SH-SY5Y (cell line): Measurements from ENCODE around the gene RASGRF2.

Experiments used
- GATA2 ChIP-seq: IDR thresholded peaks from 2 replicates; pipeline ENCODE4 v1.6.1; 2011; ENCODE audit warnings: mild to moderate bottlenecking, low read depth, low read length
- GATA3 ChIP-seq: IDR thresholded peaks from 2 replicates; pipeline ENCODE4 v1.6.1; 2011; ENCODE audit warnings: low read depth, mild to moderate bottlenecking, low read length, moderate library complexity

DNA sequence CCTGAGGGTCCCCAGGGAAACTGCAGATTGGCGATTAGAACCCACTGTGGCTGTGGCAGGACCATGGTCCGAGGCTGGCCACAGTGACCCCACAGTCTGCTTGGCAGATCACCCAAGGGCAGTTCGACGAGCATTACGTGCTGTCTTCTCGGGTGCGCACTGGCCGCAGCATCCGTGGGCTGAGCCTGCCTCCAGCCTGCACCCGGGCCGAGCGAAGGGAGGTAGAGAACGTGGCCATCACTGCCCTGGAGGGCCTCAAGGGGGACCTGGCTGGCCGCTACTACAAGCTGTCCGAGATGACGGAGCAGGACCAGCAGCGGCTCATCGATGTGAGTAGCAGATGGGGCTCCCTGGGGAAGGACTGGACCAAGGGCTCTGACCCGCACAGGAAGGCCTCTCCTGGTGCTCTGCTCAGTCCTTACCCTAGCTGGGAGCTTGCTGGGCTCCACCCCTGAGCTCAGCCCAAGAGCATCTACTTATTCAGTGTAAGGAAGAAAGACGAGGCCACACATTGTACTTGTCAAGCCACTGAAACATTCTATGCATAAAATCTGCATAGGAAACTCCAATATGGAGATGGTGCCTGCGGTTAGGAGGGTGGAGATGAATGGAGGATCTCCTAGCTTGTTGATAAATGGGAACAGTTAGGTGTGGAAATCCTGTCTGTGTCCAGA, 294.9 kb downstream of the RASGRF2 start:
- TF ChIP-seq GATA2 (no peak), GATA3 (no peak)
